OCI-LY1 (cell line): ENCODE measurements around the gene ECD.

Experiments used
- CTCF ChIP-seq: fragments of 200-600 bp; sonication (generic), shearing (Covaris generic); IDR thresholded peaks from 2 replicates; pipeline ENCODE4 v1.5.1; 2017; ENCODE audit warnings: mild to moderate bottlenecking, antibody characterized with exemption, low read length, moderate library complexity, mixed read lengths
- EZH2 ChIP-seq: fragments of 200-600 bp; sonication (generic), shearing (Covaris generic); IDR thresholded peaks from 2 replicates; pipeline ENCODE4 v1.8.0; 2017; ENCODE audit warnings: borderline replicate concordance, mixed run types, mild to moderate bottlenecking, antibody characterized with exemption, low read length, moderate library complexity, mixed read lengths

GRCh38 chr10:73205890-73206289, 38.1 kb upstream of the ECD start:
- TF ChIP-seq CTCF = no peak
- TF ChIP-seq EZH2 = no peak
